ENCODE results near the gene NRK.
"Not testable (repeated sequence)": the region's sequence is repeated elsewhere in the genome, so short reads cannot be mapped to it uniquely, and the experiment has no call there.

Gene NRK

GRCh38 chrX:105909576-105909975 is 87.2 kb downstream of the NRK start:
- DNase-seq = no peak

- no peak for DNase-seq
Observed at GRCh38 chrX:105910563-105911105, 88.3 kb downstream of the NRK start.

GRCh38 chrX:105945266-105945665 is 122.9 kb downstream of the NRK start:
- no peak for DNase-seq

GRCh38 chrX:105969487-105969886 is 147.1 kb downstream of the NRK start:
- no peak for DNase-seq

- DNase-seq = no peak
Observed at GRCh38 chrX:105972690-105973386, 150.5 kb downstream of the NRK start.

- no peak for DNase-seq
Observed at GRCh38 chrX:105973387-105973739, 151.0 kb downstream of the NRK start.

- no peak for DNase-seq
Observed at GRCh38 chrX:105975382-105975781, 153.0 kb downstream of the NRK start.

GRCh38 chrX:105981772-105982485 is 159.6 kb downstream of the NRK start:
- DNase-seq = no peak

GRCh38 chrX:105988487-105988886 is 166.1 kb downstream of the NRK start:
- not testable (repeated sequence) for DNase-seq

GRCh38 chrX:105999294-105999693 is 177.0 kb downstream of the NRK start:
- no peak for DNase-seq

- DNase-seq = no peak
Observed at GRCh38 chrX:106000203-106000602, 177.9 kb downstream of the NRK start.

GRCh38 chrX:106000609-106001008 is 178.3 kb downstream of the NRK start:
- not testable (repeated sequence) for DNase-seq

GRCh38 chrX:106005684-106006083 is 183.3 kb downstream of the NRK start:
- DNase-seq = no peak

GRCh38 chrX:106007815-106008214 is 185.5 kb downstream of the NRK start:
- DNase-seq = no peak

Data from fibroblast of skin of right biceps (primary cell).